GM18868 (cell line): ENCODE results near the gene MRPS35.
"Not testable (repeated sequence)": the region's sequence is repeated elsewhere in the genome, so short reads cannot be mapped to it uniquely, and the experiment has no call there.

Source experiments
- ATAC-seq: cut with Tn5 transposase; IDR thresholded peaks from one replicate; pipeline ENCODE4 v1.9.1; 2021; ENCODE audit warnings: mild to moderate bottlenecking, moderate library complexity; ENCODE audit not compliant: unreplicated experiment

MRPS35 gene

DNA sequence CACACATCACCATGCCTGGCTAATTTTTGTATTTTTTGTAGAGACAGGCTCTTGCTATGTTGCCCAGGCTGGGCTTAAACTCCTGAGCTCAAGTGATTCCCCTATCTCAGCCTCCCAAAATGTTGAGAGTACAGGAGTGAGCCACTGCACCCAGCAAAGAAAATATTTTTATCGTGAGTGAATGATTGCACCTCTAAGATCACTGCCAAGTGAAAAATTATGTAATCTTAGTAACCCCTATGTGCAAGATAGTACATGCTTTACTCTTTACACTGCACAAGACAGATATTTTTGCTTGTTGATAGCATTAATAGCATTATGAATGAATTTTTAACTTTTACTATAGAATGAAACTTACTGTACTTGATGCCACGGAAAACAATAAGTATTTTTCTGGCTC lies 3.4 kb upstream of the MRPS35 start:
- ATAC-seq = no peak

DNA sequence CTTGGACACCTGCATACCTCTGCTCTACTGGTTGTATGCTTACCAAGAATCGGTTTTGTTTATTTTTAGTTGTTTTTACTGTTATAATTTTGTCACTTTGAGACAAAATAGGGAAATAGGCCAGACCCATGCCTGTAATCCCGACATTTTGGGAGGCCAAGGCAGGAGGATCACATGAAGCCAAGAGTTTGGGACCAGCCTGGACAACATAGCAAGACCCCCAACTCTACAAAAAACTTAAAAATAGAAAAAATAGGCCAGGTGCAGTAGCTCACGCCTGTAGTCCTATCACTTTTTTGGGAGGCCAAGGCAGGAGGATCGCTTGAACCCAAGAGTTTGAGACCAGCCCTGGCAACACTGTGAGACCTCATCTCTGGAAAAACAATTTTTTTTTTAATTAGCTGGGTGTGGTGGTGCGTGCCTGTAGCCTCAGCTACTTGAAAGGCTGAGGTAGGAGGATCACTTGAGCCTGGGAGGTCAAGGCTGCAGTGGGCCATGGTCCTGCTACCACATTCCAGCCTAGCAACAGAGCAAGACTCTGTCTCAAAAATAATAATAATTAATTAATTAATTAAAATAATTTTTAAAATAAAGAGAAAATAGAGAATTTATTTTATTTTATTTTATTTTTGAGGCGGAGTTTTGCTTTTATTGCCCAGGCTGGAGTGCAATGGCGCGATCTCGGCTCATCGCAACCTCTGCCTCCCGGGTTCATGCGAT lies 1.3 kb upstream of the MRPS35 start:
- ATAC-seq = no peak

DNA sequence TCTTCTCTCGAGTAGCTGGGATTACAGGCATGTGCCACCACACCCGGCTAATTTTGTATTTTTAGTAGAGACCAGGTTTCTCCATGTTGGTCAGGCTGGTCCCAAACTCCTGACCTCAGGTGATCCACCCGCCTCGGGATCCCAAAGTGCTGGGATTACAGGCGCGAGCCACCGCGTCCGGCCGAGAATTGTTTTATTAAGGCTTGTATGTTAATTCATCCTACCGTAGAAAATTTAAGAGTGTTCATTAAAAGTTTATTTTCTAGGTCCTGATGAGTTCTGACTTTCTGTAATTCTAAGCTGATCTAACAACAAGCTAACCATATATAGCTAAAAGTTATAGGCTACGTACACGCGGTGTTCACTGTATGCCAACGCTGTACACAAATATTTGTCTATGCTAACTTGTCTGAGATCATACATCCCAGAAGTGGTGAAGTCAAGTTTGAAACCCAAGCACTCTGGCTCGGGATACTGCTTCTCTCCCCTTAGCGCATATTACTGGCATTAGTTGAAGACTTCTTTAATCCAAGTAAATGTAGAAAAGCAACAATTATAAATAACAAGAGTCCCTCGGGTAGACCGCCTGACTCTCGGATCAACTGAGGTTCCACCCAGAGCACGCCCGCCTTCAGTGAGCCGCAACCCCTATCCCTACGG lies 570 bp upstream of the MRPS35 start:
- ATAC-seq = peak; percentile 37

DNA sequence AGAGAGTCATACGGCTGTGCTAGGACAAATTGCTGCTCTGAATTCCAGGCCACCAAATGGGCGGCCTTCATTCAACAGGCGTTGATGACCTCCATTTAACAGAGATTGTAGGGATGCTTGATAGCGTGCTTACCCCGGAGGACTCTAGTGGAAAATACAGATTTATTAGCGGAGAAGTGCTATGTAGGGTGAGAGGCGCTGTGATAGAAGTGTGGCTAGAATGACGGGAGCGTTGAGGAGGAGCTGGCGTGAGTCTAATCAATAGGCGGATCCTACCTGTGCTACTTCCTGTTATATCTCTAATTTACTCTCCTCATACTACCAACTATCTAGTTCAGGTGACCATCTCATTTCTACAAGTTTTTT lies 668 bp downstream of the MRPS35 start:
- peak; percentile 26 for ATAC-seq

DNA sequence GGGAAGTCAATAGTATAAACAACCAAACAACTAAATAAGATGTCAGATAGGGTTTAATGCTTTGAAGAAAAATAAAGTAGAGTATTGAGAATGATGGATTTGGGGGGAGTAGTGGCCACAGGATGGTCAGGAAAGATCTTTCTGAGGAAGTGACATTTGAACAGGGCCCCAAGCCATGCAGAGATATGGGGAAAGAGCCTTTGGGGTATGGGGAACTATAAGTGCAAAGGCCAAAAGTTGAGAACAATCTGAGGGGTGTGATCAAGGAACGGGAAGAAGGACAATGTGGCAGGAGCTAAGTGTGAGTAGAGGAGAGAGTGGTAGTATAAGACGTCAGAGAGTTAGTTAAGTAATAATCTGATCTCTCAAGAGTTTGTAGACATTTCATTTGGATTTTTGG lies 1.3 kb downstream of the MRPS35 start:
- ATAC-seq = no peak

DNA sequence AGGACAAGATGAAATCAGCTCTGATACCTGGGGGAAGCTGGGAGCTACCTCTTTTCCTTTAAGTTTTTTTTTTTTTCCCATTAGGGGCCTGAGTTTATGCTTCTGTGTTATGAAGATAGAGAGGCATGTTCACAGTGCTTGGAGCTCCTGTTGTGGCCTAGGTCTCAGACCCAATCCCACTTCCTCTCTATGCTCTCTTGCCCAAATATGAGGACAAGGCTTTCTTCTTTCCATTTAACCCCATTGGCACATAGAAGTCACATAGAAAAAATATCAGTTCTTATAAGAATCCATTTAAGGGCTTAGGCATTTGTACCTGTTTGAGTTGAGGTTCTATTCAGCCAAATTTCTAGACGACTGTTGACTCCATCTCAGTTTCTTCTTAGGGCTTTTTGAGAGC lies 12.6 kb downstream of the MRPS35 start:
- ATAC-seq = no peak

DNA sequence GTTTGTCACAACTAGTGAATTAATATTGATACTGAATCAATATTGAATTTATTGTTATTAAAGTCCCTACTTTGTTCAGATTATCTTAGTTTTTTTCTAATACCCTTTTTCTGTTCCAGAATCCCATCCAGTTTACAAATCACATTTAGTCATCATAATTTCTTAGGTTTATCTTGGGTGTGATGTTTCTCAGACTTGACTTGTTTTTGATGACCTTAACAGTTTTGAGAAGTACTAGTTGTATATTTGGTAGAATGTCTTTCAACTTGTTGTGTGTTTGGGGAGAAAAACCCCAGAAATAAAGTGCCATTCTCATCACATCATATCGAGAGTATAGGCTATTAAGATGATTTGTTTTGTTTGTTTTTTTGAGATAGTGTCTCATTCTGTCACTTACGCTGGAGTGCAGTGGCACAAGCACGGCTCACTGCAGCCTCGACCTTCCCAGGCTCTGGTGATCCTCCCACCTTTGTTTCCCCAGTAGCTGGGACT lies 19.5 kb downstream of the MRPS35 start:
- ATAC-seq = no peak

DNA sequence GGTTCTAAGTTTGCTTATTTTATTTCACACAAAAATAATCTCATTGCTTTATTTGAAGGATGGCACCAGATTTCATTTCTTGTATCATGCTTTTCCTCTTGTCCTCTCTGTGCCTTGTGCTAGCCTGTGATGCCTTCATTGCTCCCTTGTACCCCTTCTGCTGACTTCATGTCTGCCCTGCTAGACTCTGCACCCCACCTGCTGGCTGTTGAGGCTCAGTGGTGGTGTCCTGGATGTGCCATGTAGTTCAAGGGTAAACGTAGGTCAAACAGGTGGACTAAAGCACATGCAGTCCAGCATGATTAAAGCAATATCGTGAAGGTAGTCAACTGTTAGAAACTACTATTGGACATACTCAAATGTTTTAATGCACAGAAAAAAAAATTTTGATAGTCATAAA lies 21.6 kb downstream of the MRPS35 start:
- ATAC-seq = no peak

DNA sequence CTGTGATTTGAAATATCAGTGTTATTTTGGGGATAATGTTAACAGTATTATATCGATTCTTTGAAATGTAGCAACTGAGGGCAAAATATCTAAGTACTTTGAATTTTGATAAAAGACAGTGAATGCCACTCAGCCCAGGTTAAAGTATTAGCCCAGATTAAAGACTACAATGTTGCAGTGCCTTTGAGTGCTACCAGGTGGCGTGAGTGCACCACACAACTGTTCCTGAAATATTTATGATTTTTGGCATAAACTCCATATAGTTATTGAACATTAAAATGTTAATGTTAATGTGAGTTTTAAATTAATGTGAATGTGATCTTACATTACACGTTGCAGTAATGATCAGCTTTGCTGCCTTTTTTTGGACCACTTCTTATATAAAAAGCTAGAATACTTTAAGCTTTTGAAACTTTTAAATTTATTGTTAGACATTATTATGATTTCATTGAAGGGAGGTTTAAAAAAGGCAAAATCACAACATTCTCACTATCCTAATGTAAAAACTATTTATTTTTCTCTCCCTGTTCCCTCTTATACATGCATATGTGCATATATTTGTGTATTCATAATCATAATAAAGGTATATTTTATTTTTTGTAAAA lies 22.5 kb downstream of the MRPS35 start:
- ATAC-seq = peak; percentile 84

DNA sequence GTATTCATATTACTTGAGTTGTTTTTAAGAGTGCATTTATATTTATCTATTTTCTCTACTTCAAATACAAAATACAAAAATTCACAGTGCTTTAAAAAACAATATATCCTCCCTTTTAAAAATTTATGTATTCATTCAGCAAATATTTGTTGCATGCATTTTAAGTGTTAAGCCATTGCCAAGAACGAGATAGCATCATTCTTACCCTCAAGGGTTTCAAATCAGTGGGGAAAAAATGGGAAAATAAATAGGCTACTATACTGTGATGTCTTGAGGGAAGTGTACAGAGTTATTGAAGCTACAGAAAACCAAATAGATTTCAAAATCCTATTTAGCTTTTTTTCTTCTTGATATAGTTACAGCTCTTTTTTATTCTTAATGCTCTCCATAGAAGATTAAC lies 23.2 kb downstream of the MRPS35 start:
- no peak for ATAC-seq

DNA sequence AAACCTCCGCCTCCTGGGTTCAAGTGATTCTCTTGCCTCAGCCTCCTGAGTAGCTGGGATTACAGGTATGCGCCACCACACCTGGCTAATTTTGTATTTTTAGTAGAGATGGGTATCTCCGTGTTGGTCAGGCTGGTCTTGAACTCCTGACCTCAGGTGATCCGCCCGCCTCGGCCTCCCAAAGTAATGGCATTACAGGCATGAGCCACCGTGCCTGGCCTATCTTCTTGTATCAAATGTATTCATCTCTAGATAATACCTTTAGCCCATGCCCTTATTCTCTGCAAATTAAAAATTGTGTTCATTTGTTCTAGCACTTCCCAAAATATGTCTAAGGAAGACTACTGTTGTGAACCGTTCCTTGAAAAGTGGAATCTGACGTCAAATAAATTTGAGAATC lies 23.7 kb downstream of the MRPS35 start:
- ATAC-seq = not testable (repeated sequence)

DNA sequence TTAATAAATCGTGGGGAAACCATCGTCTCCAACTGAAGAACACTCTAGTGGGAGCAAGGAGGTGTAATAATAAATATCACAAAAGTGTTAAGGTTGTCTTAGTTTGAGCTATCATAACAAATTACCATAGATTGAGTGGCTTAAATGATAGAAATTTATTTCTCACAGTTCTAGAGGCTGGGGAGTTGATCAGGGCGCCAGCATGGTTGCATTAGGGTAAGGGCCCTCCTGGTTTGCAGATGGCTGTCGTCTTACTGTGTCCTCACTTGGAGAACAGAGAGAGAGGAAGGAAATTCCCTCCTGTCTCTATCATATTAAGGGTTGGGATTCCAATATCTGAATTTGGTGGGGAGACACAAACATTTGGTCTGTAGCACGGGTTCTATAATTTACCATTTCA lies 33.0 kb downstream of the MRPS35 start:
- no peak for ATAC-seq

DNA sequence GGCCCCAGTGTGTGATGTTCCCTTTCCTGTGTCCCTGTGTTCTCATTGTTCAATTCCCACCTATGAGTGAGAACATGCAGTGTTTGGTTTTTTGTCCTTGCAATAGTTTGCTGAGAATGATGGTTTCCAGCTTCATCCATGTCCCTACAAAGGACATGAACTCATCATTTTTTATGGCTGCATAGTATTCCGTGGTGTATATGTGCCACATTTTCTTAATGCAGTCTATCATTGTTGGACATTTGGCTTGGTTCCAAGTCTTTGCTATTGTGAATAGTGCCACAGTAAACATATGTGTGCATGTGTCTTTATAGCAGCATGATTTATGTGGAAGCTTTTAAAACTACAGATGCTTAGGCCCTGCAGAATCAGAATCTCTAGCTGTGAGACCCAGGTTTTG lies 35.1 kb downstream of the MRPS35 start:
- not testable (repeated sequence) for ATAC-seq

DNA sequence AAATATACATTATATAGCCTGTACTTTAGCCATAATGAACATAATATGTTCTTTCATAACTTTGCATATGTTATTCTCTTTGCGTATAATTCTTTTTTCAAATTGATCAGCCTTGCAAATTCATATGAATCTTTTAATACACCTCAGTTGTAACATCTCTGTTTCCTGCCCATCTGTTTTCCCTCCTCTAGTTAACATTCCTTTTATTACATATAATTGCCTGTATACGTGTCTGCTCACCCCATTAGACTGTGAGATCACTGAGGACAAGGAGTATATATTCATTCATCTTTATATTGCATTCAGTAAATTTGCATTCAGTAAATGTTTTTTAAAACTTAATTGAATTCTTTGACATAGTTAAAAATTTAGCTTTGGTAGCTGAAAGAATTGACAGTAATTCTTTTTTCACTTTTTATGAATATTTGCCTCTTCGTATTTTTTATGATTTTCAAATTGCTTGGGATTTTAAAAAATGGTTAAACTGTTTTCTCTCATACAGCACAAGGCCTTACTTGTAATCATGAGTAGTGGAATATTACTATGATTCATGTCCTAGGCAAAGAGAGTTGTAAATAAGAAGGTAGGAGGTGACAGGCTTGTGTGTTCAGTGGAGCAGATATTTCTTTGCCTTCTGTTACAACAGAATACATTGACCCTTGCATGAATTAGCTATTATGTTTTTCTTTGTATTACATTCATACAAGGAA lies 36.6 kb downstream of the MRPS35 start:
- ATAC-seq = no peak

DNA sequence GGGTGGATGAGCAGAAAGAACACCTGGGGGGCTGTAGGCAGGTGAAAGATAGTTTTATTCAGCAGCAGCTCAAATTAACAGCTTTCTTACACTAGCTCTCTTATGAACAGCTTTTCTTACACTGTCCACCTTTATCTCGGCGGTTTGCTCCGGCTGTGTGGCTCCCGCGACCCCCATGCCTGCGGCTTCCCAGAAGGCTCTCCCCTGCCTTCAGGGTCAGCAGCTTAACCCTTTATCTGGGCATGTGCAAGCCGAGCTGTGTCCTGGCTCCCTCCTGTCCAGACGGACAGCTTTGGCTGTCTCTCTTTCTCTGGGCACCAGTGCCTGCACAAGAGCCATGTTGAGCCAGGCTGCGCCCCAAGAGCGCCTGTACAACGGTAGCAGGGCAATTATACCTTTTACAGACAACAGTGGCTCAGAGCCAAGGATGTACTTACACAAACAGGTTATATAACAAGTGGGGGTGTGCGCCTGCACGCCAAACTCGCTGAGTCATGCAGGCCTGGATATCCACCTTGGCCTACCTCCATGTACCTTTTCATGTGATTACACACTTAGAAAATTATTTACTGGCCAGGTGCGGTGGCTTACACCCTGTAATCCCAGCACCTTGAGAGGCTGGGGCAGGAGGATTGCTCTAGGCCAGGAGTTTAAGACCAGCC lies 40.9 kb downstream of the MRPS35 start:
- no peak for ATAC-seq

DNA sequence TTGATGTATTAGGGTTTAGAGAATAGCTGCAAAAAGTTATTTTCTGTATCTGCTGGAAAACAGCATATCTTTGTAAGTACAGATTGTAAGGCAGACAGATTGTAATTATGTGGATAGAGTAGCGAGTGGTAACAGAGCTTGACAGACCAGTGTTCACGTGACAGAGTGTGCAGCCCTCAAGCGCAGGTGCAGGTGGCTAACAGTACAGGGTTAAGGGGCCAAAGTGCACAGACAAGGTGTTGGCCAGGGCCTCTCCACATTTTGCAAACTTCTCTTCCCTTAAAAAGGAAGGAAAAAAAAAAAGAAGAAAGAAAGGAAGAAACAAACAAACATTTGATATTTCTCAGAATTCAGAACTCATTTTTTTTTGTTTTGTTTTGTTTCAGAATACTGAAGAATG lies 44.2 kb downstream of the MRPS35 start:
- ATAC-seq = no peak

DNA sequence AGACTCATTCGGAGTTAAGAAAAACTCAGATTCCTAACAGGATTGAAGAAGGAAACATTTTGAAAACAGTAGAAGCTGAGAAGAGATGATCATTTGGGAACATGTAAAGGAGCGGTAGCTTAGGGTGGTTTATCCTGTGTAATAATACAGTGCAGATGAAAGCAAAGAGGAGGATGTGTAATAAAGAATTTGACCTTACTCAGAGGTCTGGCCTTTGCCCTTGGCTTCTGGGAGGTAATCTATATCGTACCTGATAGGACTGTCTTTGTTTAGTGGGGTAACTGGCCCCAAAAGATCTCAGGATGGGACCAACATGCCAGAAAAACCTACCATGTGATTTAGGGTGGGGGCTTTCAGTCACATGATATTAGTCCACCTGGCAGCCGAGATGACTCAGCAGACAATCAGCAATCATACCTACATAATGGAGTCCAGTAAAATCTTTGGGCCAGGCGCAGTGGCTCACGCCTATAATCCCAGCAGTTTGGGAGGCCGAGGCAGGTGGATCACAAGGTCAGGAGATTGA lies 46.1 kb downstream of the MRPS35 start:
- ATAC-seq = no peak

DNA sequence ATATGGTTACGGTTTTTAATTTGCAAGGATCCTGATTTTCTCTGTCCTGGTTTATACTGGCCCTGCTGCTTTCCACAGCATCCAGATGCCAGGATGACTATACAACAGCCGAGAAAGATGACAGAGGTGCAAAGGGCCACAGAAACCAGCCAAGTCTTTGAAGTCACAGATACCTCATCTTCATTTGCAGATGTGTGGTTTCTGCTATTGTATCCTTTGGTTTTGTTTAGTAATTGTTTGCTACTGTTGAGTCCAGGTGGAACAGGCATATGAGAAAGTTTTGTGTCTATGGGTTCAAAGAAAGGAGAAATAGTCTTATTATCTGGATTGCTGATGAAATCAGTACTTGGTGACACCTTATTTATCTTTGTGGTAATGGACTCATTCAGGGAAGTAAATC lies 52.1 kb downstream of the MRPS35 start:
- ATAC-seq = no peak

DNA sequence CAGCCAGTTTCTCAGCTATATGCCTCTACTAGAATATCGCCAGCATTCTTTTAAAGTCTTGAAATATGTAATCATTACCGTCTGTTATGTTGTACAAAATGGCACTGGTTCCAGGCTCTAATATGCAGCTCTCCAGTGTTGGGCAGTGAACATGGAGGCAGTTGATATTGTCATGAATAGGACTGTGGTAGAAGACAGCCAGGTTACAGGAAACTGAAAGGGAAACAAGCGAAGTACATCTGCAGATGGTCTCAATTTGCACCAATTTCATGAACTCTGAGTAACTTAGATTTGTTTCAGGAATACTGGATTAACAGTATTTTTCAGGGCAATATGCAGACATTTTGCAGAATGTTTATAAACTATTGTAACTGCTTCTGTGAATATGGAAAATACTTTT lies 56.0 kb downstream of the MRPS35 start:
- ATAC-seq = no peak

DNA sequence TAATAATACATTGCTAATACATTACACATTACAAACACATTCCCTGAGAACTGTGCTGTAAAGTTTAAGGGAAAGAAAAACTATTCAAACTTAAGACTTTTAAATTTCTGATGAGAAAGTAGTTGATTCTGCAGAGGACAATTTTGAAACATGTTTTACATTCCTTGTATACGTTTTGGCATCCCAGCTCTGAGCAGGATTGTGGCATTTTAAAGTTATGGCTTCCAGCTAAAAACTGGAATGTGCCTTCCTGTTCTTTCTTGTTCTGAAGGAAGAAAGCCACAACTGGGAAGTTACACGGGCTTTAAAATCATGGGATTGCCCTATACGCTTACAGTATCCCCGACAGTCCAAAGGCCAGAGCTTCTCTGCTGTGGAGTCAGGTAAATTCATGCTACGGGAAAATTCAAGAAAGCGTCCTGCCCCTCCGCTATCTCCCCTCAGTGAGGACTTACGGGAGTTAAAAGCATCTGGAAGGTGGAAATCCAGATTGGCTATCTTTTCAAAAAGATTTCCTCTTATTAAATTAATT lies 58.6 kb downstream of the MRPS35 start:
- no peak for ATAC-seq
